ENCODE measurements around the gene FTSJ1. TPM values are rescaled to one million over a fixed set of nuclear protein-coding genes. Genes with fewer than 3 reads are reported as not detected.
A peak's percentile ranks its signal among the peaks of the same experiment; 100 is the strongest.
"Not testable (repeated sequence)": the region's sequence is repeated elsewhere in the genome, so short reads cannot be mapped to it uniquely, and the experiment has no call there.

The FTSJ1 gene
- total RNA-seq, 2 experiments from 2014 or later = 72.7 to 75.4 TPM

DNA sequence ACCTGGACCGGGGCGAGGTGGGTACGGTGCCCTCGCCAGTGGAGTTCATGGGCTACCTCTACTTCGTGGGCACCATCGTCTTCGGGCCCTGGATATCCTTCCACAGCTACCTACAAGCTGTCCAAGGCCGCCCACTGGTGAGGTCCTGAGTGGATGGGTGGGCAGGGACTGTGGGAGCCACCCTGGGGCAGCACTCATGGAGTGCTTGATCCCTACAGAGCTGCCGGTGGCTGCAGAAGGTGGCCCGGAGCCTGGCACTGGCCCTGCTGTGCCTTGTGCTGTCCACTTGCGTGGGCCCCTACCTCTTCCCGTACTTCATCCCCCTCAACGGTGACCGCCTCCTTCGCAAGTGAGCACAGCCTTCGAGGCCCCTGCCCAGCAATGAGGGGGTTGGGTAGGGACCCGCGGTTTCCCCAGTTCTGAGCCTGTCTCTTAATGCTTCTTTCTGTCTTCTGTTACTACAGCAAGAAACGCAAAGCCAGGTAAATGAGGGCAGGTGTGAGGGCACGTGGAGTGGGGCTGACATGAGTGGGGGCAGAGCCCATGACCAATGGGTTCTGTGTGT lies 36.5 kb downstream of the FTSJ1 start:
- CTCF ChIA-PET = no interaction called here
- Mint-ChIP-seq H3K27ac (no peak overlapping the region), H3K36me3 (peaks cover 16% of the 10 kb centered on the region), H3K4me3 (no peak overlapping the region), H3K4me1 (peaks cover 40% of the 10 kb centered on the region), H3K9me3 (ENCODE audit: low read depth) (no peaks in the 10 kb centered on the region), H3K27me3 (no peaks in the 10 kb centered on the region)
- DNase-seq (no peak), ATAC-seq (no peak)

DNA sequence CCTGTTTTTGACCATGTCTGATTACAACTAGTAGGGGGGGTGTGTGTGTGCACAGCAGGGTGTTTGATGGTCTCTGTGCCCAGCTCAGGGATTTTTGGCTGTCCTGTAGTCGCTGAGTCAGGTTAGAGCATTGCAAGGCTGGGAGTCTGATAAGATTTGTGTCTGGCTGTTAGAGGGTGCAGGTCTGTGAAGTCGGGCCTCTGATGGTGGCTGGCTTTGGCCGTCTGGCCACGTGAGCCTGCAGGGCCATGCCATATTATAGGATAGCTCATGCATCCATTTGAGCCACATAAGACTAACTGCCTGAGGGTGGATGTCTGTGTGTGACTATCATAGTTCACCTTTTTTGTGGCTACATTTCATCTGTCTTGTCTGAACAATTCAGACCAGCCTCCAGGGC lies 37.7 kb downstream of the FTSJ1 start:
- H3K27me3 Mint-ChIP-seq = no peaks in the 10 kb centered on the region
- no peak for DNase-seq
- no peak overlapping the region for H3K27ac Mint-ChIP-seq
- ATAC-seq = no peak
- no peaks in the 10 kb centered on the region for H3K9me3 Mint-ChIP-seq (ENCODE audit: low read depth)
- H3K4me1 Mint-ChIP-seq = peaks cover 38% of the 10 kb centered on the region
- CTCF ChIA-PET = no interaction called here
- no peak overlapping the region for H3K4me3 Mint-ChIP-seq
- peaks cover 16% of the 10 kb centered on the region for H3K36me3 Mint-ChIP-seq

- DNase-seq (no peak), ATAC-seq (no peak)
- H3K27ac Mint-ChIP-seq = no peak overlapping the region
- peaks cover 39% of the 10 kb centered on the region for H3K4me1 Mint-ChIP-seq
- H3K9me3 Mint-ChIP-seq (ENCODE audit: low read depth) = no peaks in the 10 kb centered on the region
- CTCF ChIA-PET = interaction anchor here (1.2 kb wide), 1 partner anchor 25 kb away, joined by 3 read pairs; the partner anchor contains the start of gene TBC1D25
- no peak overlapping the region for H3K4me3 Mint-ChIP-seq
- no peaks in the 10 kb centered on the region for H3K27me3 Mint-ChIP-seq
- peaks cover 18% of the 10 kb centered on the region for H3K36me3 Mint-ChIP-seq
Observed at GRCh38 chrX:48514126-48514806, 38.3 kb downstream of the FTSJ1 start.

DNA sequence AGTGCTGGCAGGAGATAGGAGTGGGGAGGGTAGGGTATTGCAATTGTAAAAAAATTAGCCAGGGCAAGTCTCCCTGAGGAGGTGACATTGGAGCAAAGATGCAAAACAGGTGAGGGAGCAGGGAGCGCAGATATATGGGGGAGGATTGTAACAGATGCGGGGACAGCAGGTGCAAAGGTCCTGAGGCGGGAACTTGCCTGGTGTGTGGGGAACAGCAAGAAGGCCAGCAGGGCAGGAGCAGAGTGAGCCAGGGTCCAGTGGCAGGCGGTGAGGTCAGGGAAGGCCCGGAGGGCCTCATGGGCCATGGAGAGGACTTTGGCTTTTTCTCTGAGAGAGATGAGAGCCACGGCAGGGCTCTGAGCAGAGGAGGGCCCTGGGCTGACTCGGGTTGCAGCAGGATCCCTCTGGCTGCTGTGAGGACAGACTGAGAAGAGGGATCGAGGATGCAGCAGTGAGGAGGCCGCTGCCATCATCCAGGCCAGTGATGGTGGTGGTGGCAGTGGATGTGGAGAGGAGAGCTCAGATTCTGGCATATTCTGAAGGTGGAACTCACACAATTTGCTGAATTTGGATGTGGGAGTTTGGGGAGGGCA lies 39.0 kb downstream of the FTSJ1 start:
- Mint-ChIP-seq H3K27me3 (no peaks in the 10 kb centered on the region), H3K9me3 (ENCODE audit: low read depth) (no peaks in the 10 kb centered on the region), H3K4me3 (no peak overlapping the region), H3K27ac (peak overlapping the region; percentile 49), H3K4me1 (peaks cover 38% of the 10 kb centered on the region), H3K36me3 (peaks cover 20% of the 10 kb centered on the region)
- CTCF ChIA-PET = interaction anchor here (1.2 kb wide), 1 partner anchor 24 kb away, joined by 3 read pairs; the partner anchor contains the start of gene TBC1D25
- ATAC-seq (no peak), DNase-seq (no peak)

GRCh38 chrX:48515842-48516241 lies 39.8 kb downstream of the FTSJ1 start:
- ATAC-seq (no peak), DNase-seq (no peak)
- CTCF ChIA-PET = no interaction called here
- Mint-ChIP-seq H3K4me1 (peaks cover 38% of the 10 kb centered on the region), H3K27me3 (no peaks in the 10 kb centered on the region), H3K4me3 (no peak overlapping the region), H3K9me3 (ENCODE audit: low read depth) (no peaks in the 10 kb centered on the region), H3K36me3 (peaks cover 18% of the 10 kb centered on the region), H3K27ac (no peak overlapping the region)

DNA sequence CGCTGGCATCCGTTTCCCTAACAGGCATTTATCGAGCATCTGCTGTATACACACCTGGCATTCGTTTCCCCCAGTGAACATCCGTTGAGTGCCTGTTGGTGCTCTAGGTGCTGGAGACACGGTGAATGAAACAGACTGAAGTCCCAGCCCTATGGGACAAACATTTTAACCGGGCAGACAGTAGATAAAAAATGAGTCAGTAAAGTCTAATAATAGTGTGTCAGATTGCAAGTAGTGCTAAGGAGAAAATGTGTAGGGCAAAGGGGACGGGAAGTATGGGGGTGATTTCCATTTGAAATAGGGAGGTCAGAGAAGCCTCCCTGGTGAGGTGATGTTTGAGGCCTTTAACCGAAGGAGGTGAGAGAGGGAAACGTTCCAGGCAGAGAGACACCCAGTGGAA lies 40.3 kb downstream of the FTSJ1 start:
- no peak for DNase-seq
- peaks cover 17% of the 10 kb centered on the region for H3K36me3 Mint-ChIP-seq
- no peaks in the 10 kb centered on the region for H3K9me3 Mint-ChIP-seq (ENCODE audit: low read depth)
- H3K27ac Mint-ChIP-seq = peak overlapping the region; percentile 42
- H3K27me3 Mint-ChIP-seq = no peaks in the 10 kb centered on the region
- ATAC-seq = no peak
- peaks cover 38% of the 10 kb centered on the region for H3K4me1 Mint-ChIP-seq
- CTCF ChIA-PET = no interaction called here
- H3K4me3 Mint-ChIP-seq = no peak overlapping the region

- H3K36me3 Mint-ChIP-seq = peaks cover 13% of the 10 kb centered on the region
- DNase-seq (no peak), ATAC-seq (no peak)
- H3K27me3 Mint-ChIP-seq = no peaks in the 10 kb centered on the region
- H3K27ac Mint-ChIP-seq = peak overlapping the region; percentile 30
- no peaks in the 10 kb centered on the region for H3K9me3 Mint-ChIP-seq (ENCODE audit: low read depth)
- peaks cover 33% of the 10 kb centered on the region for H3K4me1 Mint-ChIP-seq
- CTCF ChIA-PET = interaction anchor here (0.7 kb wide), 1 partner anchor 43 kb away, joined by 3 read pairs; no protein-coding TSS in a partner anchor
- H3K4me3 Mint-ChIP-seq = no peak overlapping the region
Observed at GRCh38 chrX:48516987-48517386, 41.0 kb downstream of the FTSJ1 start.

DNA sequence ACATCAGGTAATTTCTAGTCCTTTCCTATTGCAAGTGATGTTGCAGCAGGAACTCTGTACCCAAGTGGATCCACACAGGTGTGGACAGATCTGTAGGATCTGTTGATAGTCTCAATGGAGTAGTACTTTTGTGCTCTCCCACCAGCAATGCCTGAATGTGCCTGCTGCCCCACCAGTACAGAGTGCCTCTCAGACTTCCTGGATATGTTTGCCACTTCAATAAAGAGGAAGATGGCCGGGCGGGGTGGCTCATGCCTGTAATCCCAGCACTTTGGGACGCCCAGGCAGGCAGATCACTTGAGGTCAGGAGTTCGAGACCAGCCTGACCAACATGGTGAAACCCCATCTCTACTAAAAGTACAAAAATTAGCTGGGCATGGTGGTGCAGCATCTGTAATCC lies 43.5 kb downstream of the FTSJ1 start:
- peaks cover 35% of the 10 kb centered on the region for H3K4me1 Mint-ChIP-seq
- H3K36me3 Mint-ChIP-seq = peaks cover 21% of the 10 kb centered on the region

DNA sequence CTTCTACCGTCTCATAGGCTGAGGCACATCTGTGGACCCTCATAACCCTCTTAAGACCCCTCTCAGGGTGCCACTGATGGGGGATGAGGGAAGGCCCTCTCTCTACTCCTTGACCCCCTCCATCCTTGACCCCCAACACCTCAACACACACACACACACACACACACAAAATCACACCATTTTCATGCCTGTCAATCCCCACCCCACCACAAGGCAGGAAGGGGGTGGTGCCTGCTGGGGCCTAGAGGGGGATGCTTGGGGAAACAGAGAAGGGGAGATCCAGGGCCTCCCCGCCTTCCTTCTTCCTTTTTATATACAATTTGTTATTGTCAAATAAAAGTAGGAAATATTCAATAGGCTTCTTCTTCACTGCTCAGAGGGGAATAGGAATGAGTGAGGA lies 44.5 kb downstream of the FTSJ1 start:
- H3K36me3 Mint-ChIP-seq = peaks cover 25% of the 10 kb centered on the region
- CTCF ChIA-PET = no interaction called here
- no peaks in the 10 kb centered on the region for H3K27me3 Mint-ChIP-seq
- H3K4me3 Mint-ChIP-seq = peak overlapping the region; percentile 93
- peaks cover 40% of the 10 kb centered on the region for H3K4me1 Mint-ChIP-seq
- ATAC-seq (no peak), DNase-seq (peak; percentile 65)
- H3K27ac Mint-ChIP-seq = peak overlapping the region; percentile 93
- H3K9me3 Mint-ChIP-seq (ENCODE audit: low read depth) = no peaks in the 10 kb centered on the region

More for the DNA sequence above, 43.5 kb downstream of the FTSJ1 start:
- CTCF ChIA-PET; H3K27me3 Mint-ChIP-seq; ATAC-seq; DNase-seq; H3K4me3 Mint-ChIP-seq; H3K9me3 Mint-ChIP-seq (ENCODE audit: low read depth): not testable (repeated sequence)
- H3K27ac Mint-ChIP-seq = peak overlapping the region; percentile 93

GRCh38 chrX:48520976-48521352 lies 45.0 kb downstream of the FTSJ1 start:
- Mint-ChIP-seq H3K4me3 (peak overlapping the region; percentile 93), H3K27me3 (no peaks in the 10 kb centered on the region), H3K4me1 (peaks cover 41% of the 10 kb centered on the region), H3K36me3 (peaks cover 25% of the 10 kb centered on the region), H3K27ac (peak overlapping the region; percentile 93), H3K9me3 (ENCODE audit: low read depth) (no peaks in the 10 kb centered on the region)
- DNase-seq = peak; percentile 58
- CTCF ChIA-PET = no interaction called here
- ATAC-seq = peak; percentile 15

DNA sequence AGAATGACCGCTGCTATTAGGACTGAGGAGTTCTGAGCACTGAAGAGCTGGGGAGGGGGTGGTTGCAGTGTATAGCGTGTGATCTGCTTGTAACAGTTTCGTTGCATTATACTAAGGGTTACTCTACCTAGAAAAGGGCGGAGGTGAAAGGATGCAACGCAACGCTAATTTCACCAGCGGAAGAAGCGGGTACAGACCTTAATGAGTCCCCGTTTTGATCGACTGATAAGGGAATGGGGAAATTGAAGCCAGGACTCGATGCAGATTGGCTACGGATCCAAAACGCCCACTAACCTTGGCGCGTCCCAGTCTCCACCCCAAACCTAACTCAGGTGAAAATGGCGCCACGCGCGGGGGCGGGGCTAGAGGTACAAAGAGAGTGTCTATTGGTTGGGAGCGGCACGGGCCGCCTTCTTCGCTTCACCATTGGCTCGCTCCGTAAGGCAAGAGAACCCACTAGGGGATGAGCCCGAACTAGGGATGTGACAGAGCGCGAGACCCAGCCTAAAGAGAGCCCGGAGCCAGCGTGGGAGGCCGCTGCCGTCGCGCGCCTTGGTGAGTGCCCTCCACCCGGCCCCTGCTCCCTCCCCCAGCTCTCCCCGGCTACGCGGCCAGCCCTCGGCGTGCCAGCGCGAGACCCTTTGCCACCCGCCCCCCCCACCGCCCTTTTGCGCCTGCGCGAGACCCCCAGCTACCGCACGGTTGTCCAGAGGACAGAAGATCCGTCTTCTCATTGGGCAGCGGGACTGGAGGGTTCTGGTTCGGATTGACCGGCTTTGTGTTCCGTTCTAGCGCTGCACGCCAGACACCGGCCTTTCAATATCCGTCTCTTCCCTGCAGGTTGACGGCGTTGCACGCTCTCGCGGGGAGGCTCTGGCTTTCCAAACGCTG lies 45.6 kb downstream of the FTSJ1 start, which contains the start of gene EBP:
EBP (plus strand) TSS at position 456 of the 891 bp plus-strand sequence. CDS start 1,964 bp downstream, outside the sequence.
- Mint-ChIP-seq H3K27me3 (no peaks in the 10 kb centered on the region), H3K36me3 (peaks cover 25% of the 10 kb centered on the region), H3K27ac (peak within 1 kb of the TSS; percentile 93), H3K4me3 (peak within 1 kb of the TSS; percentile 93), H3K9me3 (ENCODE audit: low read depth) (no peaks in the 10 kb centered on the region), H3K4me1 (peaks cover 43% of the 10 kb centered on the region)
- ATAC-seq (peak; percentile 93), DNase-seq (peak; percentile 97)
- CTCF ChIA-PET = interaction anchor here (2.0 kb wide), 1 partner anchor 18 kb away, joined by 6 read pairs; the partner anchor contains the start of gene TBC1D25

- CTCF ChIA-PET = interaction anchor here (2.0 kb wide), 1 partner anchor 17 kb away, joined by 6 read pairs; the partner anchor contains the start of gene TBC1D25
- peak overlapping the region; percentile 93 for H3K4me3 Mint-ChIP-seq
- no peaks in the 10 kb centered on the region for H3K9me3 Mint-ChIP-seq (ENCODE audit: low read depth)
- peaks cover 29% of the 10 kb centered on the region for H3K36me3 Mint-ChIP-seq
- H3K27me3 Mint-ChIP-seq = no peaks in the 10 kb centered on the region
- peaks cover 39% of the 10 kb centered on the region for H3K4me1 Mint-ChIP-seq
- no peak for ATAC-seq
- H3K27ac Mint-ChIP-seq = peak overlapping the region; percentile 93
- DNase-seq = no peak
Observed at GRCh38 chrX:48522291-48522690, 46.3 kb downstream of the FTSJ1 start.

- Mint-ChIP-seq H3K4me3 (peak overlapping the region; percentile 93), H3K27me3 (no peaks in the 10 kb centered on the region), H3K36me3 (peaks cover 43% of the 10 kb centered on the region), H3K9me3 (ENCODE audit: low read depth) (no peaks in the 10 kb centered on the region), H3K27ac (peak overlapping the region; percentile 61), H3K4me1 (peaks cover 46% of the 10 kb centered on the region)
- CTCF ChIA-PET = no interaction called here
- ATAC-seq = no peak
- no peak for DNase-seq
Observed at GRCh38 chrX:48523682-48524081, 47.7 kb downstream of the FTSJ1 start.

Measured in activated CD8-positive, alpha-beta memory T cell treated with anti-CD3 and anti-CD28 coated beads, Interleukin-2, amount 10 ng/mL, durations not matched to agents 7 days and 5 days (primary cell).